Brain microvascular endothelial cell (primary cell): ENCODE measurements around the gene HOXC4.
"Not testable (repeated sequence)": the region's sequence is repeated elsewhere in the genome, so short reads cannot be mapped to it uniquely, and the experiment has no call there.

Source experiments
- DNase-seq: peaks from one replicate; pipeline ENCODE4 v3.0.0-alpha.2; 2020
- H3K27ac ChIP-seq: fragments of 250-450 bp; sonication (Bioruptor Pico); 2 replicates; pipeline ENCODE4 v1.5.1; 2020; ENCODE audit warnings: mild to moderate bottlenecking, moderate library complexity
- H3K27me3 ChIP-seq: fragments of 250-450 bp; sonication (Bioruptor Pico); replicated peaks from 2 replicates; pipeline ENCODE4 v1.5.1; 2020; ENCODE audit warnings: mild to moderate bottlenecking
- H3K36me3 ChIP-seq: fragments of 250-450 bp; sonication (Bioruptor Pico); replicated peaks from 2 replicates; pipeline ENCODE4 v1.5.1; 2020; ENCODE audit warnings: mild to moderate bottlenecking
- H3K4me3 ChIP-seq: 2 replicates; pipeline ENCODE4 v1.5.1; 2011; ENCODE audit warnings: low read depth, mild to moderate bottlenecking, control low read depth, low read length, moderate library complexity
- CTCF ChIP-seq: IDR thresholded peaks from 2 replicates; pipeline ENCODE4 v1.5.1; 2011; ENCODE audit warnings: low read depth, mild to moderate bottlenecking, moderate library complexity, low read length, control low read depth, inconsistent platforms; ENCODE audit errors: missing control alignments
- in situ Hi-C: cut with HindIII; loops from 2 replicates; pipeline ENCODE4 v1.10.0; 2017; ENCODE audit warnings: low sequenced_read_pairs, low pct_ligation_motif_present

HOXC4 gene

GRCh38 chr12:54082397-54082892 lies 28.8 kb downstream of the HOXC4 start:
- H3K36me3 ChIP-seq: no peaks in the 10 kb centered on the region
- no peak overlapping the region for H3K27ac ChIP-seq
- in situ Hi-C loops: no loop called here
- no peak overlapping the region for H3K4me3 ChIP-seq
- TF ChIP-seq CTCF: no peak
- no peak for DNase-seq
- H3K27me3 ChIP-seq: peaks cover 15% of the 10 kb centered on the region

- H3K4me3 ChIP-seq, in situ Hi-C loops, DNase-seq, H3K36me3 ChIP-seq, H3K27ac ChIP-seq: not testable (repeated sequence)
- peaks cover 15% of the 10 kb centered on the region for H3K27me3 ChIP-seq
Measured at GRCh38 chr12:54088011-54088410, 34.4 kb downstream of the HOXC4 start.

DNA sequence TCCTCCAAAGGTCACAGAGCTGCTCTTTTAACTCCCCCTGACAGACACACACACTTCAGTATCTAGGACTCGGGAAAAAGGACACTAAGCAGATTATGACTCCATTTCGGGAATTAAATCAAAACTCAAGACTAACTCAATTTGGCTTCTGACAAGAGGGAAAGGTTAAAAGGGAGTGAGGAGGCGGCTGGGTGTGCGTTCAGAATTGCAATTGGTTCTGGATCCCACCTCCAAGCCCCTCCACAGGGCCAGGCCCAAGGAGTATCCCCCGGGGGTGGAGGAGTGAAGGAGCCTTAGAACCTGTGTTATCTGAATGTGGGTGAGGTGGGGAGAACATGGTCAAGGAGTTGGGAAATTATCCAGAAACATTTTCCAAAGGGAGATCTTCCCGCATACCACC lies 35.8 kb downstream of the HOXC4 start:
- H3K27me3 ChIP-seq: peaks cover 12% of the 10 kb centered on the region
- H3K27ac ChIP-seq, in situ Hi-C loops, H3K4me3 ChIP-seq, H3K36me3 ChIP-seq, DNase-seq: not testable (repeated sequence)

DNA sequence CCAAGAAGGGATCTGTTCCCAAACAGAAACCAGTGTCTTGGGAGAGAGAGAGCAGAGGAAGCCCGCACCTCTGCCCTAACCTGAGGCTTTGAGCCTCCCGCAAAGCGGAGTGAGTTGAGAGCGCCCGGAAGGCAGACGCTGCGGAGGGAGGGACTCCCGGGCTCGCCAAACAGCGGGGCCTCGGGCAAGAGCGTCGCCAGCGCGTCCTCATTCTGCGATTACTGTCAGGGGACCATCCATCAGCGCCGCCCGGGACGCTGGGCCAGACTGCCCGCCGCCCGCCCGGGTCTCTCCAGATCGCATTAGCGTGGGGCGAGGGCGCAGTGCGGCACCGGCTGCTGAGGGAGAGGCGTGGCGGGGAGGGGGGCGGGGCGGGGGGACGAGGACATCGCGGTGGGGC lies 36.7 kb downstream of the HOXC4 start:
- in situ Hi-C loops, H3K36me3 ChIP-seq, H3K4me3 ChIP-seq, DNase-seq, H3K27ac ChIP-seq: not testable (repeated sequence)
- peaks cover 12% of the 10 kb centered on the region for H3K27me3 ChIP-seq

DNA sequence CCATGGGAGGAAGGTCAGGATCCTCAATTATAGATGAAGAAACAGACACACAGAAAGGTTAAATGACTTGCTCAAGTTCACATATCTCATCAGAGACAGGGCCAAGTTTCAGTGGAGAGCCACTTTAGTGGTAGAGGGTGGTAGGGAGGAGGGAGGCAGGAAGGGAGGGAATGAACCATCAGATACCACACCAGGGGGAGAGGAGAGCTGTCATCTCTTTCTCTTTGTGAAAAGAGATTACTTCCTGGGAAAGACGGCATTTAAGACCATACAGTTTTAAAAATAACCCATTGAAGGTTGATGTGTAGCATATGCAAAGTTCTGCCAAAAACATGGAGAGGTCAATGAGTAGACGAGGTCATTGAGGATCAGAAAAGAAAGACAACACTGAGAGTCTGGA lies 39.3 kb downstream of the HOXC4 start:
- in situ Hi-C loops, H3K36me3 ChIP-seq, H3K4me3 ChIP-seq, H3K27ac ChIP-seq, DNase-seq: not testable (repeated sequence)
- peaks cover 12% of the 10 kb centered on the region for H3K27me3 ChIP-seq

DNA sequence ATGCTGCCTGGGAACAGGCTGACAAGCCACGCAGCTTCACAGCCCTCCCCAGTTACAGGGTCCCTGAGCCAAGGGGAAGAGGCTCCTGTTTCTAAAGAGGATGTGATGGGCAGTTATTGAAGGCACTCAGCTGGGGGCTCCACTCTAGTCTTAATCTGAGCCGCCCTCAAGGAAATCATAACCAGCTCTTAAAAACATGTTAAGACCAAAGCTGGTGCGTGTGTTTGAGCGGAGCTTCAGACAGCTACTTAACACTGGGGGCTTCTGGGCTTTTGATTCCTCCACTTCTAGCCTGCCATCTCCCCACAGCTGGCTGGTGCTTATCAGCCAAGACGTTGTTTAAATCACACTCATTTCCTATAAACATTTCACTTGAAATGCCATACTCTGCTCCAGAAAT lies 42.3 kb downstream of the HOXC4 start:
- H3K27me3 ChIP-seq, H3K36me3 ChIP-seq, DNase-seq, in situ Hi-C loops, H3K4me3 ChIP-seq, H3K27ac ChIP-seq: not testable (repeated sequence)

DNA sequence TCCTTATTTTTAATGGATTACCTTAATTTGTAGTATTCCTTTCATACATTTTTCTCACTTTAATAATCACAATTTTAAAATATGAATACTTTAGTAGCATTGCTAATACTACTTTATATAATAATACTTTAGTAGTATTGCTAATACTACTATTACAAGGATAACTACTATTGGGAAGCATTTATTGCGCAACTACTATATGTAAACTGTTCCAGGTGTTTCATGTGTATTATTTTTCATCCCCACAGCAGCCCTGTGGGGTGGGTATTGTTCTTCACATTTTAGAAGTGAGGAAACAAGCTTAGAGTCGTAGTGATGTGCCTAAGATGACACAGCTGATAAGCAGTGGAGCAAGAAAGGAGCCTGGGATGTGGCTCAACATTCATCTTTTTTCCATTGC lies 45.0 kb downstream of the HOXC4 start:
- H3K27ac ChIP-seq, DNase-seq, in situ Hi-C loops, H3K27me3 ChIP-seq, H3K4me3 ChIP-seq, H3K36me3 ChIP-seq: not testable (repeated sequence)

GRCh38 chr12:54100588-54100987 lies 47.0 kb downstream of the HOXC4 start:
- DNase-seq, H3K4me3 ChIP-seq, H3K27me3 ChIP-seq, in situ Hi-C loops, H3K27ac ChIP-seq, H3K36me3 ChIP-seq: not testable (repeated sequence)

DNA sequence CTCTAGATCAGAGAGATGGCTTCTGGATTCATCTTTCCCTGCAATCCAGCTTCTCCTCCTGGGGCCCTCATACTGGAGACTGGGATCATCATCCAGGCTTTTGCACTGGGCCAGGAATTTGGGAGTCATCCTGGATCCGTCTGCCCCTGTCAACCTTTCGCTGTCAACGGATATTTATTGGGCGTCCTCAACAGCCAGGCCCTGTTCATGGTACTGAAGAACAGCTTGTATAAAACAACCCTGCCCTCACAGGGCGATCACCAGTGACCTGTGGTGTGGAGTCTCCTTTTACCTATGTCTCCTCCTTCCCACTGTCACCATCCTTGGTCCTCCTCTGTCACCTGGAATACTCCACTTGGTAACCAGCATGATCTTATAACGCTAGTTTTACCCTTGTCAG lies 48.6 kb downstream of the HOXC4 start:
- H3K27me3 ChIP-seq: not testable (repeated sequence)

GRCh38 chr12:54103827-54104226 lies 50.2 kb downstream of the HOXC4 start:
- H3K27ac ChIP-seq, H3K4me3 ChIP-seq, in situ Hi-C loops, H3K36me3 ChIP-seq, DNase-seq: not testable (repeated sequence)
- peaks cover 15% of the 10 kb centered on the region for H3K27me3 ChIP-seq

More for the DNA sequence above, 48.6 kb downstream of the HOXC4 start:
- in situ Hi-C loops, H3K27ac ChIP-seq, DNase-seq, H3K36me3 ChIP-seq, H3K4me3 ChIP-seq: not testable (repeated sequence)
